ENCODE measurements around the gene KCNMB2.

The KCNMB2 gene

GRCh38 chr3:178765472-178765871 is 229.2 kb downstream of the KCNMB2 start:
- DNase-seq = no peak

- no peak for DNase-seq
These were observed 231.3 kb downstream of the KCNMB2 start for GRCh38 chr3:178767581-178767980.

- DNase-seq = no peak
These were observed 232.0 kb downstream of the KCNMB2 start for GRCh38 chr3:178768072-178768864.

DNA sequence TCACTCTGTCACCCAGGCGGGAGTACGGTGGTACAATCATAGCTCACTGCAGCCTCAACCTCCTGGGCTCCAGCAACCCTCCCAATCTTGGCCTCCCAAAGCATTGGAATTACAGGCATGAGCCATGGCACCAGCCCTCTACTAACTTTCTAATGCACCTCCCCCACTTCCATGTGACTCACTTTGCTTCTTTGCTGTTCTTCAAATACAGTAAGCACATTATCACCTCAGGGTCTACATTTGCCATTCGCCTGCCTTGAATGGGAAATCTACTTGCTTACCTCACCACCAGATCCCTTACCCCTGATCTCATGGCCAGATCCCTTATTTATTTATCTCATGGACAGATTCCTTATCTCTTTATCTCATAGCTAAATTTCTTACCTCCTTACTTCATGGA is 235.3 kb downstream of the KCNMB2 start:
- no peak for DNase-seq

DNA sequence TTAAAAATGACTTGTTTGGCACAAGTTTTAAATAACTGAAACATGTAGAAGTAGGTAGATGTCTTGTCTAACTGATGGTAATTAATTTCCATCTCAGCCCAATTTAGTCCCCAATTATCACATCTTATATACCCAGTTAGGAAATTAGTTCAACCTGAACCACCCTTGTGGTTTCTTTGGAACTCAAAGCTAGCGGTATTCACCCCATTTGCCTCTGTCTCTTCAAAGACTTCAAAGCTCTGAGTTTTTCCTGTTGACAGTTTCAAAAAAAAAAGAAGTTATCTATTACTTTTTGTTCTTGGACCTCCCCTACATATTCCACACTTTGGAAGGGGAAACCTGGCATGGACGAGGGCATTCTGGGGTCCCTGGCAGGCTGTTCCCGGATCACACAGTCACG is 236.5 kb downstream of the KCNMB2 start:
- DNase-seq = no peak

DNA sequence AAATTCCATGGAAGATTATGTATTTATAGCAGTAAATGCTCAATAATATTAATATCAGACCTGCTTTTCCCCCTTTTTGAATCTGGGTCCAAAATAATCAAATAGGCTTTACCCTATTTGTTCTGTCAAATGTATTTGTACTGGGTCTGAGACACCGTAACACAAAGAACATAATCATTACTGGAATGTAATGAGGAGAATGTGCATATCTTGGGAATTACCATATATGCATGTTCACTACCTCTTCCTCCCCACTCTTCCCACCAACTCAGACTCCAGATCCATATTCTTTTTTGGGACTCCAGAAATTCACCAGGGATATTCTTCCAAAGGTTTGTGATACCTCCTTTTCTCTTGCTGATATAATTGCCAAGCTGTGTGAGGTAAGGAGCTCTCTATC is 237.1 kb downstream of the KCNMB2 start:
- DNase-seq = no peak

- DNase-seq = no peak
These were observed 241.6 kb downstream of the KCNMB2 start for GRCh38 chr3:178777718-178778411.

DNA sequence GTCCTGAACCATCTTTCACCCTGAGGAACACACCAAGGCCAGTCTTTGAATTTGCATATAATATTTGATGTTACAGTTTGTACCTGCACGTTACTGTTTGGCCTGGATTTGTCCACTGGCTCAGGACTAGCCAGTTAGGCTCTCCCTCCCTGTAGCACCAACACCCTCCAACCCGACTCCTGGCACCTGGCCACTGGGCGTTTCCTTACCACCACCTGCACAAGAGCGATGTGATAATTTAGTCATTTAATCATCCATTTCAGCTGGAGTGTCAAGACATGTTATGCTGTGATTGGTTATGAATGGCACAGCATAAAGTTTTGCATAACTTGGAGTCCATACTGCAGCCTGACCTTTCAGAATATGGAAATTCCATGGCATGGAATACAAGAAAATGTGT is 242.4 kb downstream of the KCNMB2 start:
- no peak for DNase-seq

DNA sequence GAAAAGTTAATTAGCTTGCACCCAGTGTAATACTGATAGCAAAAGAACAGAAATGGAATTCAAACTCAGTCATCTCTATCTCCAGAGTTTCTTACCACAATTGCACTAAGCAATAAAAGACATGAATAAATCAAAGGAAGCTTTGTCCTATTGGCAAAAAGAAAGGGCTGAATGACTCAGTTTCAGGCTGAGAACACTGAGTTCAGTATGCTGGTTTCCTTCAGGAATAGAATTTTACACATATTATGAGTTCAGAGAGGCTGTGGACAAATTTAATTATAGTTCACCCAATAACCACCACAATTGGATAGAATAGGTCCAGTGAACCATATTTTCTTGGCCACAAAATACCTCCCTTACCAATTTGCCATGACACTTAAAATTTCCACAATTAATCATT is 249.7 kb downstream of the KCNMB2 start:
- no peak for DNase-seq

- DNase-seq = no peak
These were observed 251.7 kb downstream of the KCNMB2 start for GRCh38 chr3:178787960-178788359.

GRCh38 chr3:178794711-178795110 is 258.5 kb downstream of the KCNMB2 start:
- no peak for DNase-seq

GRCh38 chr3:178795349-178795748 is 259.1 kb downstream of the KCNMB2 start:
- DNase-seq = no peak

DNA sequence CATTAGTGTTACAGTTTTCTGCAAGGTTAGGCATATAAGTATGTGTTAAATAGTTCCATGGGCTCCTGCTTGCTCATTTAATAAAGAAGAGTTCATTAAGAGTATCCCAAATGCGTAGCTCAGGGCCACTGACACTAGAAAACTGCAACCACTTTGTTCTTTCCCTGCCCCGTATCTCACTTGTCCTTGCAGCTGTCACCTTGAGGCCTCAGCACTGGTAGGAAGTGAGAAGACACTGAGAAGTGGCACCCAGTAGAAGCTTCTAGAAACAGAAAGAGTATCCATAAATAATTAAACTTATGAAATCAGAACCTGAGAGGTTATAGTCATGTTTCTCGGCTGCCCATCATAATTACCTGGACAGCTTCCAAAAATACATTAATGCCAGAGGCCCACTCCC is 266.0 kb downstream of the KCNMB2 start:
- DNase-seq = no peak

- DNase-seq = no peak
These were observed 266.9 kb downstream of the KCNMB2 start for GRCh38 chr3:178802993-178803693.

GRCh38 chr3:178804606-178805005 is 268.4 kb downstream of the KCNMB2 start:
- no peak for DNase-seq

- no peak for DNase-seq
These were observed 269.5 kb downstream of the KCNMB2 start for GRCh38 chr3:178805741-178806140.

GRCh38 chr3:178806651-178807050 is 270.4 kb downstream of the KCNMB2 start:
- DNase-seq = no peak

- no peak for DNase-seq
These were observed 271.5 kb downstream of the KCNMB2 start for GRCh38 chr3:178807694-178808093.

GRCh38 chr3:178808748-178809147 is 272.5 kb downstream of the KCNMB2 start:
- no peak for DNase-seq

DNA sequence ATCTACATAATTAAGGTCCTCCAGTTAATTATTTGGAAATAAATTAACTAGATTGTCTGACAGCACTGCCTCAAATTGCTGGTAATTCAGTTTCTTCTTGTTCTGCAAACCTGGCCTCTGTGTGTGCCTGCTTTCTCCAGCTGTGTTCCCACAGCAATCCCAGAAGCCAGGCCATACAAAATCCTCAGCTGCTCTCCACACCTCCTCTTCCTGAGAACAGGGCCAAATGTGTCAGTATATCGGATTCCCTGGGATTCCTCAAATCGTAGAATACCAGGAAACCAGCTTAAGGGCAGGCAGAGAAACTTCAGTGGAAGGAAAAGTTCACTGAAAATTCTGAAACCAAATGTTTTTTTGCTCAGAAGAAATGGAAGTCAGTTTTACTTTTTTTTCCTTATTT is 273.9 kb downstream of the KCNMB2 start:
- no peak for DNase-seq

- DNase-seq = no peak
These were observed 286.5 kb downstream of the KCNMB2 start for GRCh38 chr3:178822722-178823121.

DNA sequence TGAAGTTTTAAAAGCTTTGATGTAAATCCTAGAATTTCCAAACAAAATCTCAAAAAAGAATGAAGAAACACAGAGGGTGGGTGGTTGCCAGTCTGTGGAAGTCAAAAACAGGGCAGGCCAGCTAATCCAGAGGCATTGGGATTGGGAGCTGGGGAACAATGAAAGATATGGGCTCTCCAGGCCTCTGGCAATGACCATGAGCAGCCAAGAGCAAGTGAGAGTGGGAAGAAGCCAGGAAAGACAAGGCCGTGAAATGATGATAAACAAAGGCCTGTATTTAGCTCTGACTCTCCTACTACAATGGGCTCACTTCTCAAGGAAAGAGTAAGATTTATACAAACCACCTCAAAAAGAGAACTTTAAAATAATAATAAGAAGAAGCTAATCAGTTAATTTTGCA is 286.9 kb downstream of the KCNMB2 start:
- no peak for DNase-seq

DNA sequence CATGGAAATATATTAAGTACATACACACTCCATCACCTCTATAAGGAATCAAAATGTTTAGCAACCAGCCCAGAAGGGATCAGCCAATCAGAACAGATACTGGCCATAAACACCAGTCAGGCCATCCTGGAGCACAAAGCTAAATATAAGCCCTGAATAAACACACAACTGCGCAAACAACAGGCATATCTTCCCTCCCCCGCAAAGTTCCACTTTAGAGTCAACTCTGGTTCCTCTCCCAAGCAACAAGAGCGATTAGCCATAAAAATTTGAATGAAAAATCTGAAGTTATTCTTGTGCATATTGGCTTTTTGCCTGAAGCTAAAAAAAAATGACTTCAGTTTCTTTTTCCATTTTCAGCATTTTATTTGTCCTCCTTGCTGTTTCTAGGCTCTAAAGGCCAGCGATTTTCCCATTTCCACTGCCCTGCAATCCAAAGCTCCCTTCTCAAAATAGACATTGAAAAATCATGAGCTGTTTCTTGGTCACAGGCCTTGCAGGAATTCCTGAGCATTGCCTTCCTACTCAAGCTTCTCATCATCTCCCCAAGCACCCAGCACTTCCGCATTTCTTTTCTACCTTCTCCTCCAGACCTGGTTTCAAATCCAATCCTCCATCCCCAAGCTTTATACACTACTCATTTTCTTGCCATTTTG is 287.5 kb downstream of the KCNMB2 start:
- no peak for DNase-seq

All from CD4-positive, alpha-beta T cell treated with Interferon gamma for 1 hour (primary cell).